Measurements from ENCODE around the gene TMEM59. TPM values are rescaled to one million over a fixed set of nuclear protein-coding genes. Genes with fewer than 3 reads are reported as not detected.
"Not testable (repeated sequence)": the region's sequence is repeated elsewhere in the genome, so short reads cannot be mapped to it uniquely, and the experiment has no call there.

TMEM59 gene
- total RNA-seq, 1 experiment from 2014 or later: 174 TPM

DNA sequence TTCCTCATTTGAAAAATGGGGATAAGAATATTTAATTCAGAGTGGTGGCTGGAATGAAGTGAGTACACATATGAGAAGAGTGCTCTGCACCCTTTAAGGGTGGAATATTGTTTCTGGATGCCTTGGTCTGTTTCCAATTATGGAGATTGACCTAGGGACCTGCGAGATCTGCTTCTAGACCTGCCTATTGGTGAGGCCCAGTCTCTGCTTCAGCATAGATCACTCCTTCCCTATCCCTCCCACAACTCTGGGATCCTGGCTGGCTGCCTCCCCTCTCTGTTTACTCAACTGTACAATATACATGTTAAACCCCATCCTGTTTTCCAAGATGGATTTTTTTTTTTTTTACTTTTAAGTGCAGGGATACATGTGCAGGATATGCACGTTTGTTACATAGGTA lies 28.6 kb downstream of the TMEM59 start:
- Histone ChIP-seq H3K4me1 (ENCODE audit: control insufficient read depth, insufficient read depth, low read length) (no peaks in the 10 kb centered on the region), H3K9me3 (ENCODE audit: control insufficient read depth, insufficient read depth, low read depth, low read length) (no peaks in the 10 kb centered on the region), H3K36me3 (ENCODE audit: control insufficient read depth, insufficient read depth, low read length) (no peaks in the 10 kb centered on the region), H3K27me3 (ENCODE audit: control insufficient read depth, insufficient read depth, low read length) (no peaks in the 10 kb centered on the region), H3K27ac (ENCODE audit: low read length) (no peak overlapping the region), H3K4me3 (ENCODE audit: low read depth in 2 of 2, low read length in 2 of 2) (no peak overlapping the region)
- intact Hi-C loops (cut with micrococcal nuclease; ENCODE audit: unreplicated experiment) (no loop called here), in situ Hi-C loops (cut with HindIII; ENCODE audit: low pct_unique_long_range_greater_than_20kb, low sequenced_read_pairs) (no loop called here)
- BruUV-seq (replicated peaks): no TSS peak
- no peak for DNase-seq (ENCODE audit: low read depth, low spot score)
- ChIA-PET CTCF (no interaction called here), POLR2A (no interaction called here)
- TF ChIP-seq, protein P1, sequence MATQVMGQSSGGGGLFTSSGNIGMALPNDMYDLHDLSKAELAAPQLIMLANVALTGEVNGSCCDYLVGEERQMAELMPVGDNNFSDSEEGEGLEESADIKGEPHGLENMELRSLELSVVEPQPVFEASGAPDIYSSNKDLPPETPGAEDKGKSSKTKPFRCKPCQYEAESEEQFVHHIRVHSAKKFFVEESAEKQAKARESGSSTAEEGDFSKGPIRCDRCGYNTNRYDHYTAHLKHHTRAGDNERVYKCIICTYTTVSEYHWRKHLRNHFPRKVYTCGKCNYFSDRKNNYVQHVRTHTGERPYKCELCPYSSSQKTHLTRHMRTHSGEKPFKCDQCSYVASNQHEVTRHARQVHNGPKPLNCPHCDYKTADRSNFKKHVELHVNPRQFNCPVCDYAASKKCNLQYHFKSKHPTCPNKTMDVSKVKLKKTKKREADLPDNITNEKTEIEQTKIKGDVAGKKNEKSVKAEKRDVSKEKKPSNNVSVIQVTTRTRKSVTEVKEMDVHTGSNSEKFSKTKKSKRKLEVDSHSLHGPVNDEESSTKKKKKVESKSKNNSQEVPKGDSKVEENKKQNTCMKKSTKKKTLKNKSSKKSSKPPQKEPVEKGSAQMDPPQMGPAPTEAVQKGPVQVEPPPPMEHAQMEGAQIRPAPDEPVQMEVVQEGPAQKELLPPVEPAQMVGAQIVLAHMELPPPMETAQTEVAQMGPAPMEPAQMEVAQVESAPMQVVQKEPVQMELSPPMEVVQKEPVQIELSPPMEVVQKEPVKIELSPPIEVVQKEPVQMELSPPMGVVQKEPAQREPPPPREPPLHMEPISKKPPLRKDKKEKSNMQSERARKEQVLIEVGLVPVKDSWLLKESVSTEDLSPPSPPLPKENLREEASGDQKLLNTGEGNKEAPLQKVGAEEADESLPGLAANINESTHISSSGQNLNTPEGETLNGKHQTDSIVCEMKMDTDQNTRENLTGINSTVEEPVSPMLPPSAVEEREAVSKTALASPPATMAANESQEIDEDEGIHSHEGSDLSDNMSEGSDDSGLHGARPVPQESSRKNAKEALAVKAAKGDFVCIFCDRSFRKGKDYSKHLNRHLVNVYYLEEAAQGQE (IDR thresholded peaks at IDR 0.05; ENCODE audit: insufficient read depth in 1 of 2, low read depth in 2 of 2, low read length in 1 of 2): no peak
- TF ChIP-seq, protein P2, sequence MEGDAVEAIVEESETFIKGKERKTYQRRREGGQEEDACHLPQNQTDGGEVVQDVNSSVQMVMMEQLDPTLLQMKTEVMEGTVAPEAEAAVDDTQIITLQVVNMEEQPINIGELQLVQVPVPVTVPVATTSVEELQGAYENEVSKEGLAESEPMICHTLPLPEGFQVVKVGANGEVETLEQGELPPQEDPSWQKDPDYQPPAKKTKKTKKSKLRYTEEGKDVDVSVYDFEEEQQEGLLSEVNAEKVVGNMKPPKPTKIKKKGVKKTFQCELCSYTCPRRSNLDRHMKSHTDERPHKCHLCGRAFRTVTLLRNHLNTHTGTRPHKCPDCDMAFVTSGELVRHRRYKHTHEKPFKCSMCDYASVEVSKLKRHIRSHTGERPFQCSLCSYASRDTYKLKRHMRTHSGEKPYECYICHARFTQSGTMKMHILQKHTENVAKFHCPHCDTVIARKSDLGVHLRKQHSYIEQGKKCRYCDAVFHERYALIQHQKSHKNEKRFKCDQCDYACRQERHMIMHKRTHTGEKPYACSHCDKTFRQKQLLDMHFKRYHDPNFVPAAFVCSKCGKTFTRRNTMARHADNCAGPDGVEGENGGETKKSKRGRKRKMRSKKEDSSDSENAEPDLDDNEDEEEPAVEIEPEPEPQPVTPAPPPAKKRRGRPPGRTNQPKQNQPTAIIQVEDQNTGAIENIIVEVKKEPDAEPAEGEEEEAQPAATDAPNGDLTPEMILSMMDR (IDR thresholded peaks at IDR 0.05): no peak
- TF ChIP-seq TCF7L2 (IDR thresholded peaks at IDR 0.05; ENCODE audit: low read depth, low read length): no peak
- no peak for TF ChIP-seq SIN3A (IDR thresholded peaks at IDR 0.05; ENCODE audit: borderline replicate concordance, insufficient read depth, low read depth, low read length)
- no peak for TF ChIP-seq POLR2AphosphoS5 (IDR thresholded peaks at IDR 0.05; ENCODE audit: low read depth, low read length)
- ATAC-seq: no peak

DNA sequence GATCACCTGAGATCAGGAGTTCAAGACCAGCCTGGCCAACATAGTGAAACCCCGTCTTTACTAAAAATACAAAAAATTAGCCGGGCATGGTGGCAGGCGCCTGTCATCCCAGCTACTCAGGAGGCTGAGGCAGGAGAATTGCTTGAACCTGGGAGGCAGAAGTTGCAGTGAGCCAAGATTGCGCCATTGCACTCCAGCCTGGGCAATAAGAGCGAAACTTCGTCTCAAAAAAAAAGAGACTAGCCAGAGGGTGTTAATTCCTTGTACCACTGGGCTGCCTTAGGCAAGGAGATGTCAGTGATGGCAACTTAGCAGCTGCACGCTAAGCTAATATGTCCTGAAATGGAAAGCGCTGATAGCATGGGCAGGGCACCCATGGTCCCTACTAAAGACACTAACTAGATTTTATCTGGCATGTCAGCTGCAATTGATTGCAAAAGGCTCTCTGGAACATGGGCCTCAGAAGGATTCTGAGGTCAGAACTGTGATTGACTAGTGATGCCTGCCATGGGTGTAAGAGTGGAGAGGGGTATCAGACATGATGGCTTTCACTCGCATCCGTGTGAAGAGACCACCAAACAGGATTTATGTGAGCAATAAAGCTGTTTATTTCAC lies 33.3 kb downstream of the TMEM59 start:
- POLR2A ChIA-PET; DNase-seq (ENCODE audit: low read depth, low spot score); H3K36me3 ChIP-seq (ENCODE audit: control insufficient read depth, insufficient read depth, low read length); H3K4me3 ChIP-seq (ENCODE audit: low read depth in 2 of 2, low read length in 2 of 2); BruUV-seq (replicated peaks); in situ Hi-C loops (cut with HindIII; ENCODE audit: low pct_unique_long_range_greater_than_20kb, low sequenced_read_pairs); ATAC-seq; intact Hi-C loops (cut with micrococcal nuclease; ENCODE audit: unreplicated experiment); H3K27me3 ChIP-seq (ENCODE audit: control insufficient read depth, insufficient read depth, low read length); H3K4me1 ChIP-seq (ENCODE audit: control insufficient read depth, insufficient read depth, low read length); H3K9me3 ChIP-seq (ENCODE audit: control insufficient read depth, insufficient read depth, low read depth, low read length); H3K27ac ChIP-seq (ENCODE audit: low read length); CTCF ChIA-PET: not testable (repeated sequence)

DNA sequence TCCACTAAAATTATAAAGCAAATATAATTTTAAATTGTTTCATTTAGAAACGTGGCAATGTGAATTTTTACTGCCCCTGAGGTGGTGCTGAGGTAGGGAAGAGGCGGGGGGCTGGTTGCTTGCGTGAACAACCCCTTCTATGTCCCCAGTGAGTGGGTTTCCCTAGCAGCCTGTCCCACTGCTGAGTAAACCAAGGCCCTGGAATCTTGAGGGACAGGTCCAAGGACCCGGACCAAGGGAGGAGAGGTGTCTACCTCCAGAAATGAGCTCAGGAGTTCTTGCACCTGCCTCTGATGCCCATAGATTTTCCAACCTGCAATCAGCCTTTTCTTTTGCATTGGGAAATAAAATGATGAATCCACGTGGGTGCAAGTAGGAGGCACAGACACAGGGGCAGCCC lies 34.4 kb downstream of the TMEM59 start:
- in situ Hi-C loops (cut with HindIII; ENCODE audit: low pct_unique_long_range_greater_than_20kb, low sequenced_read_pairs) (no loop called here), intact Hi-C loops (cut with micrococcal nuclease; ENCODE audit: unreplicated experiment) (no loop called here)
- ChIA-PET POLR2A (no interaction called here), CTCF (no interaction called here)
- H3K27ac ChIP-seq (ENCODE audit: low read length): no peak overlapping the region
- H3K4me1 ChIP-seq (ENCODE audit: control insufficient read depth, insufficient read depth, low read length): peaks cover 7% of the 10 kb centered on the region; the same call in 1 of the 2 replicates
- BruUV-seq (replicated peaks): no TSS peak
- TF ChIP-seq, protein P2 (IDR thresholded peaks at IDR 0.05): no peak
- TF ChIP-seq TCF7L2 (IDR thresholded peaks at IDR 0.05; ENCODE audit: low read depth, low read length): no peak
- TF ChIP-seq, protein P1 (IDR thresholded peaks at IDR 0.05; ENCODE audit: insufficient read depth in 1 of 2, low read depth in 2 of 2, low read length in 1 of 2): no peak
- TF ChIP-seq SIN3A (IDR thresholded peaks at IDR 0.05; ENCODE audit: borderline replicate concordance, insufficient read depth, low read depth, low read length): no peak
- TF ChIP-seq POLR2AphosphoS5 (IDR thresholded peaks at IDR 0.05; ENCODE audit: low read depth, low read length): no peak
- H3K4me3 ChIP-seq (ENCODE audit: low read depth in 2 of 2, low read length in 2 of 2): no peak overlapping the region
- H3K27me3 ChIP-seq (ENCODE audit: control insufficient read depth, insufficient read depth, low read length): no peaks in the 10 kb centered on the region
- H3K36me3 ChIP-seq (ENCODE audit: control insufficient read depth, insufficient read depth, low read length): no peaks in the 10 kb centered on the region
- ATAC-seq (no peak), DNase-seq (ENCODE audit: low read depth, low spot score) (no peak)
- H3K9me3 ChIP-seq (ENCODE audit: control insufficient read depth, insufficient read depth, low read depth, low read length): no peaks in the 10 kb centered on the region

Data from Panc1 (cell line).